CD4-positive, alpha-beta T cell treated with Interleukin-15 for 1 hour (primary cell): ENCODE data around the gene UBE2J2.

Experiments used
- DNase-seq: peaks from one replicate; pipeline ENCODE4 v3.0.0-alpha.2; 2020

The UBE2J2 gene

DNA sequence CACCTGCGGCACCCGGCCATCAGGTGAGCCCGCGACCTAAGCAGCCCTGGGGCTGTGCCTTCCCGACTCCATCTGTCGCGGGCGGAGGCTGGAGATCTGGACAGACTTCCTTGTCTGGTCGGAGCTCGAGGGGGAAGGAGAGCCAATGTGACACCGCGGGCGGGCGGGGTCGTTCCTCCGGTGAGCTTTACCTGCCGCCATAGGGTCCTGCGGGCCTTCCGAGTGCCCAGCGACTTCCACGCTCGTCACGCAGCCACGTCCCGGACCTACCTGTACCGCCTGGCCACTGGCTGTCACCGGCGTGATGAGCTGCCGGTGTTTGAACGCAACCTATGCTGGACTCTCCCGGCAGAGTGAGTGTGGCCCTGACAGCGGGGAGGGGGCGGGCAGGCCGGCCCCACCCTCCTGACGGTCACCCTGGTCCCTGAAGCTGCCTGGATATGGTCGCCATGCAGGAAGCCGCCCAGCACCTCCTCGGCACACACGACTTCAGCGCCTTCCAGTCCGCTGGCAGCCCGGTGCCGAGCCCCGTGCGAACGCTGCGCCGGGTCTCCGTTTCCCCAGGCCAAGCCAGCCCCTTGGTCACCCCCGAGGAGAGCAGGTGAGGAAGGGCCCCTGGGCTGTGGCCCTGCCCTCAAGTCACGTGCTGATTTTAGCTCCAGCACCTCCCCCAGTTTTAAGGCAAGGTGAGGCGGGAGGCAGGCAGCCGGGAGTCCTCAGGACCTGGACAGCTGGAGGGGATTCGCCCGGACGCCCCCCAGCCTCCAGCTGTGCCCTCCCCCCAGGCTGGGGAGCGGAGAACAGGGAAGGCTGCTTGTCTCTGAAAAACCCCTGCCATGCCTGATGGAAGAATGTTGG is 35.8 kb upstream of the UBE2J2 start:
- DNase-seq = no peak

DNA sequence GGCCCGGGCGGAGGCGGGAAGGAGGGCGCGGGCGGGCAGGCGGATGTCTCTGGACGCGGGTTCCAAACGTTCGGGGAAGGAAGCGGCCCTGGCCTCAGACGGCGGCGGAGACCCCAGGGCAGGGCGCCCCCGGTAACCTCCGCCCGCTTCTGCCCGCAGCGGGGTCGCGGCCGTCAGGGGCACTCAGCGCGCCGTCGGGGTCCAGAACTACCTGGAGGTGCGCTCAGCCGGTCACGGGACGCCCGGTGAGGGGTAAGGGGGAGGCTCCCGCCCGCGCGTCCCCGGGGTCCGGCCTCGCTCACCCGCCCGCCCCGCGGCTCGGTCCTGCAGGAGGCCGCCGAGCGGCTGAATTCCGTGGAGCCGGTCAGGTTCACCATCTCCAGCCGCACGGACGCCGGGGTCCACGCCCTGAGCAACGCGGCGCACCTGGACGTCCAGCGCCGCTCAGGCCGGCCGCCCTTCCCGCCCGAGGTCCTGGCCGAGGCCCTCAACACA is 35.1 kb upstream of the UBE2J2 start:
- no peak for DNase-seq

DNA sequence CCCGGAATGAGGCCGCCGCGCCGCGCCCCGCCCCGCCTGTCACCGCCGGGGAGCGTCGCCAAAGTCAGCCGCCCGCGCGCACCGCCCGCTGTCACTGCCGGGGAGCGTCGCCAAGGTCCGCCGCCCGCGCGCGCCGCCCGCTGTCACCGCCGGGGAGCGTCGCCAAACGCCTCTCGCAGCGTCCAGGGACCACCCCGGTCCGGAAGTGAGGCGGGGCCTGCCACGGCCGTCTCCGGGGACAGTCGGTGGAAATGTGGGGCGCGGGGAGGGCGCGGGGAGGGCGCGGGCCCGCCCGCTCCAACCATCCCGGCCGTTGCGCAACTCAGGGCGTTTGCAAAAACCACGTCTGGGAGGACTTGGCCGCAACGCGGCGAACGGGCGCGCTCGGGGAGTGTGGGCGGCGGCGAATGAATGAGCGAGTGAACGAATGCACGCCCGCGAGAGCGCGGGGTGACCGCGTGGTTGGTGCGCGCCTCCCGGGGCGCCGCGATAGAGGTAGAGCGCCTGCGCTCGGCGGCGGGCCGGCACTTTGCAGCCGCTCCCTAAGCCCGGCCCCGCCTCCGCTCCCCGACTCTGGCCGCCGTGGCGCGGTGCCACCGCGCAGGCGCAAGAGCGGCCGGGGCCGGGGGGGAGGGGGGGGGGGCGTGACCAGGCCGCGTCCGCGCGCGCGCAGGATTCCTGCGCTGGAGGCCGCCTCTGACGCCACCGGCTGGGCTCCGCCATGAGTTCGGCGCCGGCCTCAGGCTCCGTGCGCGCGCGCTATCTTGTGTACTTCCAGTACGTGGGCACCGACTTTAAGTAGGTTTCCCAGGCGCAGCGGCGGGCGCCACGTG is 34.5 kb upstream of the UBE2J2 start, which contains the start of the genes ACAP3 and PUSL1:
TSS of gene ACAP3 (minus strand) at position 8 of the 833 bp plus-strand sequence. CDS start 115 bp downstream, outside the sequence.
TSS of gene PUSL1 (plus strand) at position 675 of the 833 bp plus-strand sequence. CDS start at position 722, 47 bp downstream.
- DNase-seq = peak; percentile 91

DNA sequence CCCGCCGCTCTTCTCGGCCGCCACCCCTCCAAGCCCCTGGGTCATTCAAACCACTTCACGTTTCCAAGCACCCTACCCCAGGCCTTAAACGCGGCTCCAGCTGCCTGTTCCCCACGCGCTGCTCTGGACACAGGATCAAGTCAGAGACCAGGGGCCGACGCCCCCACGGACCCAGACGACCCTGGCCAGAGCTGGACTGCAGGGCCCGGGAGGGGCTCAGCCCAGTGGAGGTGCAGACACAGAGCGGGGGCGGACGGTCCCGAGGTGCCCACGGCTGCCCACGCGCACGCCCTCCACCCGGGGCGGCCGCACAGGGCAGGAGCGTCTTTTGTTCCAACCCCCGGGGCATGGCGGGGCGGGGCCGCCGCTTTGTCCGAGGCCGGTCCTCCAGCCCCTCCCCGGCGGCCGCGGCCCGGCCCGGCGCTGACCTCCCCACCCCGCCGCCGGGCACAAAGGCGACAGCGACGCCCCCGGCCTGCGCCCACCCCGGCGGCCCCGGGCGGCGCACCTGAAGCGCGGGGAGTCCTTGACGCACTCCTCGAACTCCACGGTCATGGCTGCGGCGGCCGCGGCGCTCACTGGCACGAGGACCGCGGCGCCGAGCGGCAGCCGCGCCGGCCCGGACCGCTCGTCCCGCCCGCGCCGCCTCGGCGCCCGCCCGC is 33.7 kb upstream of the UBE2J2 start:
- no peak for DNase-seq

DNA sequence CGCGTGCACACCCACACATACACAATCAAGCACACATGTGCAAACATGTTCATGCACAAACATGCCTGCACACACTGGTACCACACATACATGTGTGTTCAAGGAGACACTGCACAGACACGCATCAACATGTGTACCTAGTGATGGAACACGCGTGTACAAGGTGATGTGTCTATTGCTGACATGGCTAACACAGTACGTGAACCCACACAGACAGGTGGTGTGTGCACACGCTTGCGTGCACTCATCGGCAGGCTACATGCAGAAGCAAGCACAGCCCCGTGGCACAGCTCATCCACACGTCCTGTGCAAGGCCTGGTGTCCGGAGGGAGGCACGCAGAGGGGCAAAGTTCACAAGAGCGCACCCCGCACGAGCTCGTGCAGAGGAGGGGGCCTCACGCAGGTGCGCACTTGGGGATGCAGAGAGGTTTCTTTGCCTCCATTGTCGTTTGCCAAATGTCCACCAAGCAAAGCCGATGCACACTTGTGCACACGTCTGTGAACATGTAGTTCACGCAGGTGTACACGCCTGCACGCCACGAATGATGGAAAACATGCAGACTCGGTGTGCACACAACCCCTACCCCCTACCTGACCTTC is 33.1 kb upstream of the UBE2J2 start:
- no peak for DNase-seq

- DNase-seq = no peak
Measured at GRCh38 chr1:1306070-1306660, 32.5 kb upstream of the UBE2J2 start.

- peak; percentile 75 for DNase-seq
Measured at GRCh38 chr1:1305300-1306069, 31.8 kb upstream of the UBE2J2 start.

DNA sequence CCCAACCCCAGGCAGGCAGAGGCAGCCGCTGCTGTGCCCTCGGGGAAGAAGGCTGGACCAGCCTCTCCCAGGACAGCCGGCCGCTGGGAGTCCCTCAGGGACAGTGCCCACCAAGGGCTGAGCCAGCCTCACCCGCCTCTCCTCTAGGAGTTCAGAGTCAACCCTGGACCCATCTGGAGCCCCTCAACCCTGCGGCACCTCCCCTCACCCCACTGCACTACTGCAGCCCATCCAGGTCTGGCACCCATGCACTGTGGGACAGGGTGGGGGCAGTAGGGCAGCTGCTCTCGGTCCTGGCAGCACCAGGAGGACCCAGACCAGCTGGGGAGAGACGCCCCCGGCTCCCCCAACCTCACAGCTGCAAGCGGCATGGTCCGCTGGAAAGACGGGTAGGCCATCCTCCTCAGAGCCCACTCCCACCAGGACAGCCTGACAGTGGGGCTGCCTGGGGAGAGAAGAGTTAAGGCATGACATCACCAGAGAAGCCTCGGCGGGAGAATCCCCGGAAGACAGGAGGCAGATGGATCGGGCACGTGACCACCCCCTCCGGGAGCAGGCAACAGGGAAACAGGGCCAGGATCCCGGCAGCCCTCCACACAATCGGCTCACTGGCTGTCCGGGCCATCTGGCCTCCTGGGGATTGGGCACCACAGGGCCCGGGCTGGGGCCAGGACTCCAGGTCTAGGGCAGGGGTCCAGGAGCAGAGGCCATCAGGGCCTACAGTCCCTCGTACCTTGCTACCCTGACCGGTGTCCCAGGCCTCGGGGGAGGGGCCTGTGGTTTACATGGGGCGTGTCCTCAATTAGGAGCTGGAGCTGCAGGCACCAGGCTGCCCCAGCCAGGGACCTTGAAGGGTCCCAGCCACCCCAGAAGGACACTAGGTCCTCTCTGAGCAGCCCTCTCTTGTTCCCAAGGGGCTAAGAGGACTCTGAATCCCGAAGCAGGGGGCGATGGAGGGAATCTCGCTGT is 31.0 kb upstream of the UBE2J2 start:
- DNase-seq = no peak

- DNase-seq = no peak
Measured at GRCh38 chr1:1303736-1304135, 30.1 kb upstream of the UBE2J2 start.

DNA sequence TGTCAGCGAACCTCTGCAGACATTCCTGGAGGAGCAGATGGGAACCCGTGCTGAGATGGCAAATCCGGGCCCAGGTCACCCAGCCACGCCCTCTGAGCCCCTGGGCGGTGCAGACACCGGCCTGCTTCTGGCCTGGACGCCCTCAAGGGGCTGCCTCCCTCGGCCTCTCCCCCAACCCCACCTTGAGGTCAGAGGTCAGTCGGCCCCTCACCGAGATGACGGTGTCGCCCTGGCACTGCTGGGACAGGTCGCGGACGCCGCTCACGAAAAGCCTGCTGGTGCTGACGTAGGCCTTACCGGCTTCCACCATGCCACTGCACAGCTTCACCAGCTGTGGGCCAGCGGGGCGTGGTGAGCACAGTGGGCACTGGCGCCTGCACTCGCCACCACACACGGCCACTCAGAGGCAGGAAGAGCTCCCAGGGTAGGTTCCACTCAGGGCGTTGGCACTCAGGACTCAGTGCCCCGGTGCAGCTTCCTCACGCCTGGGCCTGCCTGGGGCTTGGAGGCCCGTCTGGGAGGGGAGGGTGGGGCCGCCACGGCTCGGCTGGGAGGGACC is 29.4 kb upstream of the UBE2J2 start:
- no peak for DNase-seq

- DNase-seq = no peak
Measured at GRCh38 chr1:1302006-1302430, 28.4 kb upstream of the UBE2J2 start.

- DNase-seq = no peak
Measured at GRCh38 chr1:1300352-1300739, 26.7 kb upstream of the UBE2J2 start.

GRCh38 chr1:1299686-1300351 is 26.2 kb upstream of the UBE2J2 start:
- no peak for DNase-seq

DNA sequence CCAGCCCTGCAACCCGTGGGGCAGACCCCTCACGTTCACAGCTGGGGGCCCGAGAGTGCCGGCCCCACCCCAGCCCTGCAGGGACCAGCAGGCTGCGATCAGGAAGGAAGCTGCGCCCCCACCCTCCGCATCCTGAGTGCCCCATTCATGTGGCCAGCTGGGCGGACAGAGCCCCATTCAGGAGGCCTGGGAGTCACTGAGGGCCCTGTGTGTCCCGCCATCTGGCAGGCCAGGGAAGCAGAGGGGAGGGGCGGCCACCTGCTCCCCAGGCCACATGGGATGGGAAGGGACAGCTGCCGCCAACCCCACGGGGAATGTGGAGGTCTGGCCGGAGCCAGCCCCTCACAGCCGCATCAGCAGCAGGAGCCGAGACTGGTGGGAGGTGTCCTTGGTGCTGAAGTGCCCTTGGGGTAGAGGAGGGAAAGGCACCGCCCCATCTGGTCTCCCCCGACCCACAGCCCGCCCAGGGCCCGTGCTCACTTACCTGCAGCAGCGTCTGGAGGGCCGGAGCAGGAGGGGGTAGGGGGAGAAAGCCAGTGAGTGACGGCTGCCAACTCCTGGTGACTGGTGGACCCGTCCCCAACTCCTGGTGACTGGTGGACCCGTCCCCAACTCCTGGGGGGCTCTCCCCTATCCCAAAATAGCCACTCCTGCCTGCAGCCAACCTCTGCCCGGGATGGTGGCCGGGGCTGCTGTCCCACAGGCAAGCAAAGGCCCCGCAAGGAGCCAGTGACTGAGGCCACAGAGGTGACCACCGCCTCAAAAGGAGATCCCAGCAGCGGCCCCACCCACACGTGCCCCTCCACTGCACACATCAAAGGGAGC is 25.4 kb upstream of the UBE2J2 start:
- no peak for DNase-seq

DNA sequence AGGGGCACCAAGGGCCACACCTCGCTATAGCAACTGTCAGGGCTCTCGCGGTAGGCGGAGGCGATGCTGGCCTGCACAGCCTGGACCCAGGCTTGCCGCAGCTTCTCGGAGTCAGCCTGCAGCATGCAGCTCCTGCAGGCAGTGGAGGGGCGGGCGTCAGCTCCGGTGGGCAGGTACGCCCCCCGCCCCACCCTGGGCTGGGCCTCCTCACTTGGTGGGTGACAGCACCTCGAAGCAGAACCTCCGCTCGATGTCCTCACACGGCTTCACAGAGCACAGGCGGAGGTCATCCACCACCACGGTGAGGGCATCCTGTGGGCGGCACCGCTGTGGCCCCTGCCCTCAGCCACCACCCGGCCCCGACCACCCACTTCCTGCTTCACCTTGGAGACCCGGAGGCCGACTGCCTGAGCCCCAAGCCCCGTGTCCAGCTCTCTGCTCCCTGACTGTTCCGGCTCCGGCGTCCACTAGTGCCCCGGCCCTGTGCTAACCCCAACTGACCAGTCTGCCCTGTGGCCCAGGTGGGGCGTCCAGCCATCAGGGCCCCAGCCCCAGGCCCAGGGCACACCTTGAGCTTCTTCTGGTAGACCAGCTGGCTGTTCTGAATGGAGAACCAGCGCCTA is 24.3 kb upstream of the UBE2J2 start:
- no peak for DNase-seq

DNA sequence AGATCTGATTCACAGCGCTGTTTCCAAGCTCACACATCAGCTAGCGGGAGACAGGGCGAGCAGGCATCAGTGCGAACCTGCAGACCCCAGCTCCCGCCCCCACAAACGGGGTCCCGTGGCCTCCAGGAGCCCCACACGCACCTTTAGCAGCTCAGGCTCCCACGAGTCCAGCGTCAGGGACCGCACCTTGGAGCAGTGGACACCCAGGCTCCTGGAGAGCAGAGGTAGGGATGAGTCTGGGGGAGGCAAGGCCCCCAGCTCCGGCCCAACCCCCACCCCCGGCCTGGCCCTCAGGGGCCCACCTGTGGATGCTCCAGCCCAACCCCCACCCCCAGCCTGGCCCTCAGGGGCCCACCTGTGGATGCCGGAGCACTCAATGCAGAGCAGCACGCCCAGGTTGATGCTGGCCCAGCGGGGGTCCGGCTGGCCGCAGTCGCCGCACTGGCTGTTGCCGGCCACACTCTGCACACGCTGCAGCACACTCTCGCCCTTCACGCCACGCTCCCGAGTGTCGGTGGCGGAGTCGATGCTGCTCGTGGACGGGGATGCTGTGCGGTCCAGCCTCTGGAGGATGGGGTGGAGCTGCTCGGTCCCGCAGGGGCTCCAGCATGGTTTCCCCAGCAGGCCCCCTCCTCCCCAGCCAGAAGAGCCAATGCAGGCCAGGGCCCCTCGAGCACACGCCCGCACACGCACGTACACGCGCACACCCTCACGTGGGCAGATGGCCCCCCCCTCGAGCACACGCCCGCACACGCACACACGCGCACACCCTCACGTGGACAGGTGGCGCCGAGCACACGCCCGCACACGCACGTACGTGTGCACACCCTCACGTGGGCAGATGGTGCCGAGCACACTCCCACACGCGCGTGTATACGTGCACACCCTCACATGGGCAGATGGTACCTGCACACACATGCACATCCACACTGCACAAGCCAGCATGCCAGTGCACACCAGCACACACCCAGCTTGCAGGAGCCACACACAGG is 22.7 kb upstream of the UBE2J2 start:
- DNase-seq = no peak
